Suppressor macrophage (primary cell): ENCODE data around the gene PECR.
"Not testable (repeated sequence)": the region's sequence is repeated elsewhere in the genome, so short reads cannot be mapped to it uniquely, and the experiment has no call there.

Experiments
- DNase-seq, 4 experiments: peaks; one replicate each; pipeline ENCODE4 v3.0.0-alpha.2; 2020 to 2022

PECR gene

DNA sequence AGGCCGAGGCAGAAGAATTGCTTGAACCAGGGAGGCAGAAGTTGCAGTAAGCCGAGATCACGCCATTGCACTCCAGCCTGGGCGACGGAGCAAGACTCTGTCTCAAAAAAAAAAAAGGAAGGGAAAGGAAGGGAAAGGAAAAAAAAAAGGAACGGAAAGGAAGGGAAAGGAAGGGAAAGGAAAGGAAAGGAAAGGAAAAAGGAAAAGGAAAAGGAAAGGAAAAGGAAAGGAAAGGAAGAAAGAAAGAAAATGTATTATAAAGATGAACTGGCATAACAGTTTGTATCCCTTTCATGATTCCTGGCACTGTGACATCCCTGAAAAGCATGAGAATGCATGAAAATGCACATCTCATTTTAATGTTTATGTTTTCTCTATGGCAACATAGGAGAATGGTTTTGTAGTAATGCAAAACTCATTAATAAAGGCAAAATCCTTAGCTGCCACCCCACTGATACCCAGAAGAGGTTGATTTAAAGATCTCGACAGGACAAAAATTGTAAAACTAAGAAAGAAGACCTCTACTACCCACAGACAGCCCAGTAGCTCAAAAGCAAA is 56.8 kb downstream of the PECR start:
- no peak for DNase-seq

DNA sequence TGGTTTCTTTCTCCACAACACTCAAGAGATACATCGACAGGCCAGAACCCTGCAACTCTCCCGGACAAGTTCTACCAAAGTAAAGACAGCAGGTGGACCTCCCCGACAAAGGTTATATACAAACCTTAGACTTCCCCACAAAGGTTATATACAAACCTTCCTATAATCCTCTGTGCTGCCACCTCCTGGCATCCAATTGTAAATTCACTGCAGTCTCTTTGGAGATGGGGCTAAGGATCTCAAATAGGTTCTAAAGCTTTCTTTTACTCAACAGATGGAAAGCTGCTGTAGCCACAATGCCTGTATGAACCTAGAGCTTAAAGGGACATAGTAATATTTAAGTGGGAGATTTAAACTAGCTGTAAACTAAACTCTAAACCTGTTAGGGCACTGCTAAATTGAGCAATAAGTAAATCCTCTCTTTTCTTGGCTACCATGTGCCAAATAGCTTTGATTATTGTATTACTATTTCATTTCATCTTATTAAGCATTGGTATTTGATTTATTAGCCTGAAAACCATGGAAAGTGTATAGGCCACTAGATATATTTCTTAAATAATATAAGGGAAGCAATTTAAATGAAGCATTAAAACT is 58.5 kb downstream of the PECR start:
- peak; percentile 65 to 79 (median 70) for DNase-seq

- DNase-seq, result peak in 2 of 4 experiments; percentile 51 to 66
Observed at GRCh38 chr2:216021768-216022565, 59.6 kb downstream of the PECR start.

DNA sequence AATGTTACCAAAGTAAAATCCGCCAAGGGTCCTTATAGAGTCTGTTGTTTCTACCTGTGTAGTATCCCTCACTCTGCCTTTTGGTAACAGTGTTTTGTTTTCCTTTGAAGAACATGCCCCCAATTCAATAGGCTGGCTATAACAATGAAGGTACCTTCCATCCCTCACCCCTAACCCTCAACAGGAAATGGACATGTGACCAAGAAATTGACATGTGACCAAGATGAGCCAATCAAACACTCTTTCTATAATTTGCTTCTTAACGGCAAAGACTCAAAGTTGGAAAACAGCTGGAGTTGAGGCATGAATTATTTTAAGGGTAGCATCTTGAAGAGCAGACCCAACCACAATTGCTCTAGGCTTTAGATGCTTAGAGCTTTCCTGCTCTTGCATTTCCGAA is 62.9 kb downstream of the PECR start:
- no peak for DNase-seq

DNA sequence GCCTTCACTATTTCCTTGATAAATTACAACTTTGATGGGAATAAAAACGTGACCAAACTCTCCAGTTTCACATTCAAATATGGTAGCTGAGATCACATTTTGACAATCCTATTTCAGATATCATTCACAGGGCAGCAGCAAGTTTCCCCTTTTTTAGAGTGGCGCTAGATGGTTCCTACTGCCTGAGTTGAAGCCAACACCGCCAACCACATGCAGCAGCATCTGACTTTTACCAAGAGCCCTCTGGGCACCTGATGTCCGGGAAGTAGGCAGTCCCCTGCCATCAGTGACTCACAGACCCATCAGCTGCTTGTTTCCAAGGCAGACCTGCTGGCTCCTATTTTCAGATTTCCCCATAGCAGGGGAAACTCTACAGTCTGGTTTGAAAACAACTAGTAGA is 64.2 kb downstream of the PECR start:
- DNase-seq, result peak; percentile 81 to 94 (median 88)

GRCh38 chr2:216016581-216016980 is 65.0 kb downstream of the PECR start:
- DNase-seq, result no peak

DNA sequence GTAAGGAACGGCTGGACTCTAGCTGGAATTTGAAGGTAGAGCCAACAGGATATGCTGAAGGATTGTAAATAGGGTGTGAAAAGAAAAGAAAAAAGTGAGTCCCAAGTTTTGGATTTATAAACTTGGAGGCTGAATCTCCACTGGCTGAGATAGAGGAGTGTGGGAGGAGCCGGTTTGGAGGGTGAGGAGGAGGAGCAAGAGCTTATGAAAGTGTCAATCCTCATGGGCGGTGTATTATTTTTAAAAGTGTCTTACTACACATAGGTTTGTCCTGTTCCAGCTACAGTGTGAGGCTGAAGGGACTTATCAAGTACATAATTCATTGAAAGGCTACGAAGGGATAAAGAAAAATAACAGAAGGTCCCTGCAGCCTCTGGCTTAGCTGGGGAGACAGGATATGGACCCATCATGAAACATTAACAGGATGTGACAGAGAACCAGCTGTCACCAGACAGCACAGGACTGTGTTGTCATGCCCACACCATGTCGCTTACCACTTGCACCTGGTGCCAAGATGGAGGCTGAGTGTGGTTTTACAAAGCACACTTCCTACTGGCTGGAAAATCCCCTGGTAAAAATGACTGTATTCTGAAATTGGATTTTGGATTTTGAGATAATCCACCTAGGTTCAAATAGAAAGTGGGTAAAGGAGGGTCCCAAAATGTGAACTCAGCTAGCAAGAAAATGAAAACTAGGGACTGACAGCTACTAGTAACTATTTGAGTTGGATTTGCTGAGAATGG is 65.7 kb downstream of the PECR start:
- DNase-seq, result peak; percentile 49 to 69 (median 61)

DNA sequence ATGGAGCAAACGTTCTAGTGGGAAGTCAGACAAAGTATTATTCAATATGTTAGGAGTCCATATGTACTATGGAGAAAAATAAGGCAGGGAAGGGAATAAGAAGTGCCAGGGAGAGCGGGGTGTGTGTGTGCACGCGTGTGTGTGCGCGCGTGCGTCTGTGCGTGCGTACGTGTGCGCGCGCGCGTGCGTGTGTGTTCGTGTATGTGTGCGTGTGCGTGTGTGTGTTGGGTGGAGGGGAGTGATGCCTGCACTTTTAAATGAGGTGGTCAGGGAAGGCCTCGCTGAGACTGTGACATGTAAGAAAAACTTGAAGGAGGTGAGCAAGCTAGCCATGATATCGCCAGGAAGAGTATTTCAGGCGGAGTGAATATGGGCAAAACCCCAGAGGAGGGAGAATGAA is 66.6 kb downstream of the PECR start:
- no peak for DNase-seq

DNA sequence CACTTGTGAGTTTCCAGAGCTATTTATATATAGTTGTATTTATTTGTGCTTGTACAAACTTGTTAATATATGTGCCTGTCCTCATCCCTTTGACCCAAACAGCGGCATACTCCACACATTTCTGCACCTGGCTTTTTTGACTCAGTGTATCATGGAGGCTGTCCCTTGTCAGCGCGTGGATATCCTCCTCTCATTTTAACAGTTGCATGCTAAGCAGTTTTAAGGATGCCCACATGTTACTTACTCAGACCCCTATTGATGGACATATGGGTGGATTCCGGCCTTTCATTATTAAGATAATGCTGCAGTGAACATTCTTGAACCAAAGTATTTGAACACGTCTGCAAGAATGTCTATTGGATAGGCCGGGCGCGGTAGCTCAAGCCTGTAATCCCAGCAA is 67.6 kb downstream of the PECR start:
- no peak for DNase-seq

GRCh38 chr2:216013080-216013909 is 68.3 kb downstream of the PECR start, which contains the start of gene MREG:
Gene MREG (minus strand): TSS chr2:216013551. CDS start chr2:216013327, 224 bp downstream.
- peak; percentile 88 to 94 (median 92) for DNase-seq

DNA sequence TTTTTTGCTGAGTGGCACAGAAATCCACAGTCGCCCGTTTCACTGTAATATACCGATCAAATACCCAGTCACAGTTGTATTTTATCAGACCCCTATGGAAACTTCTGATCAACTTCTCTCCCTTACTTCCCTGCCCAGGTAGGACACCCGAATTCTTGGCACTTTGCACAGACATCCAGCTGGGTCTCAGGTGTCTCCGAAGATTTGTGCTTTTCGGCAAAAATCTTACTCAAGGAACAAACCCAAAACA is 68.9 kb downstream of the PECR start:
- DNase-seq, result peak in 1 of 4 experiments; percentile 35

DNA sequence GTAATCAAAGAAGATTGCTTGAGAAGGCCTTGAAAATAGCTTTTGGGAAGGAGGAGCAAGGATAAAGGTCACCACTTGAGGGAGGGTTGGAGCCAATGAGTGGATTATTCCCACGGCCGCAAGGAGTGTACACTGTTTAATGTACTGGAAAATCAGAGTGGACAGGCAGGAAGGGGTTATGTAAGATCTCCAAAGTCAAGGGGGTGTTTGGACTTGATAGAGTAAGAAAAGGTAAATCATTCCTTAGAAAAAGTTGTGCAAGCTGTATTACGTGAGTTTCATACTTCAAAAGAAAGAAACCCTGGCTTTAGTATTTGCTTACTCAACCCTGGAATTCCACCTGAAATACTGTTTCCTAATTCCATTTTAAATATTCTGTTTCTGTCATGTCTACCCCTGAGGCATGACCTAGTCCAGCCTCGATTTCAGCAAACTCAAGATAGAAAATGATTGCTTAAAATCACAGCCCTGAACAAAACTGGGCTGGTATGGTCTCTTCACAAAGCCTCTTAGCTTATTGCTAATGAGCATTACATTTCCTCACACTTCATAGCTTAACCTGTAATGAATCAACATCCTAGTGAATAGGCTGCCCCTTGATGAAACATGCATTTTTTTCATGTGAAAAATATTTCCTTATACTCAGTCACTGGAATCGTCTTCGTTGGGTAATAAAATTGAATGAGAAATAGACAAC is 69.3 kb downstream of the PECR start:
- peak; percentile 49 to 74 (median 70) for DNase-seq

DNA sequence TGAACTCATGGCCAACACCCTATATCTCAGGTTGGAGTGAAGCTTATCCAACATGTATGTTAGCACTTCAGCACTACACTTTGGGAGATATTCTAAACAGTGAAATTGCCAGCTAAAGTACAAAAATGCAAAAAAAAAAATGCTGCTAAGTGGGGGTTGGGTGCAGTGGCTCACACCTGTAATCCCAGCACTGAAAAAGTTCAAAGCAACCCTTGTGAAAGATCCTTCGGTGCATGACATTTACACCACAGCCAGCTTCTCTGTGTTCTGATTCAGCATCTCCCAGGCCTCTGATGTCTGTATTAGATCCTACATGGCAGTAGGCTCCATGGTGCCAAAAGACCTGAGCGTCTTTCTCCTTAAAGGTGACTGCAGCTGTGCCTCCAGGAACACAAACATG is 72.4 kb downstream of the PECR start:
- not testable (repeated sequence) for DNase-seq

DNA sequence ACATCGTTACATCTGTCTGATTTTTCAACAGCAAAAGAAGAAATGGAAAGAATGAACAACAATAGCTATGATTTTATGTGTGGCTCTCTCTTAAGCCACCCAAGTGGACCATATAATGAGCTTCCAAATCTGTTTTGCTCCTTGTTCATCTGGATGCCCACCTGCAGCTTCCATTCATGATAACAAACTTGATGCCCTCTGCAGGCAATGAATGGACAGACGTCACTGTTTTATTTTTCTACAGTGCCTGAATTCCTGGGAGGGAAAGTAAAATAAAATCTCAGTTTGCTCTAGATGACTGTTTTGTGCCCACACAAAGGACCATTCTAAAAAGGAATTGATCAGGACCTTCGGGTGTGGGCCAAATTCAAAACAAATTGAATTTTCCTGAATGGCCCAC is 73.2 kb downstream of the PECR start:
- DNase-seq, result no peak

DNA sequence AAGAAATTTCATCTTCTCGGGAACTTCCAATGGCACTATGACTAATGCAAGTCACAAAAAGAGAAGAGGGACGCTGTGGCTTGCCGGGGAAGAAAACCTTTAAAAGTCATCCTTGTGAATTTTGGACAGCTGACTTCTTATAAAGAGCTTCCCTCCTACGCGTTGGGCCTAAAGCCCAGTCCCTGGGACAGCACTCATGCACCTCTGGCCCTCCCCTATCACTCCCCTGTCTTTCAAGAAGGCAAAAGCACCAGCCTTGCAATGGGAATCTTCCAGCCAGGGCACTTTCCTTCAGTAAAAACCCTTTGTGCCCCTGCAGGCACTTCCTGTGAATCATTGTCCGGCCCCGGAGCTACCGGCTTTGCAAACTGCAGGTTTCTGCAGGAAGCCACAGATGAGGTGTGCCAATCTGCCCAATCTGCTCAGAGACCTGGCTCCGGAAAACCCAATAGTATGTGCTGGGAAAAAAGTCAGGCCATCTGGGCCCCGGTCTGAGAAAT is 75.4 kb downstream of the PECR start:
- DNase-seq, result peak; percentile 91 to 99 (median 96)

DNA sequence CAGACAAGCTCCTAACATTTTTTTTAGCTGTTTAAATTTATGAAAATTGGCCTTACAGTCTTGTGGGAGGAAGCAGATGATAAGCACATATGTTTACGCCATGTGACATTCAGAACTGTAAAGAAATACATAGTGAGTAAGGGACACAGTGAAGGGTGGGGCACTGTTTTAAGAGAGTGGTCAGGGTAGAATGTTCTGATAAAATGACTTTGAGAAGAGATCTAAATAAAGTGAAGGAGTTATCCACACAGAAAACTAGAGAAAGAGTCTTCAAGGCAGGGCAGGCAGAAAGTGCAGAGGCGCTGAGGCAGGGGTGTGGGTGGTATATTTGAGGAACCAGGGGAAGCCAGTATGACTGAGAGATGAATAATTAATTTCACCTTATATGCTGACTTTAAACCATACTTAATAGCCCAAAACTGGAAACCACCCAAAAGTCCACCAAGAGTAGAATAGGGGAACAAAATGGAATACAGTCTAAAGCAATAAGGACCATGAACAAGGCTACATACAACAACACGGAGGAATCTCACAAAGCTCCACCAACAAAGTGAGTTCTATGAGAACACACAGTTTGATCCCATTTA is 76.8 kb downstream of the PECR start:
- DNase-seq, result peak; percentile 80 to 94 (median 87)

- DNase-seq, result no peak
Observed at GRCh38 chr2:216003876-216004696, 77.5 kb downstream of the PECR start.

DNA sequence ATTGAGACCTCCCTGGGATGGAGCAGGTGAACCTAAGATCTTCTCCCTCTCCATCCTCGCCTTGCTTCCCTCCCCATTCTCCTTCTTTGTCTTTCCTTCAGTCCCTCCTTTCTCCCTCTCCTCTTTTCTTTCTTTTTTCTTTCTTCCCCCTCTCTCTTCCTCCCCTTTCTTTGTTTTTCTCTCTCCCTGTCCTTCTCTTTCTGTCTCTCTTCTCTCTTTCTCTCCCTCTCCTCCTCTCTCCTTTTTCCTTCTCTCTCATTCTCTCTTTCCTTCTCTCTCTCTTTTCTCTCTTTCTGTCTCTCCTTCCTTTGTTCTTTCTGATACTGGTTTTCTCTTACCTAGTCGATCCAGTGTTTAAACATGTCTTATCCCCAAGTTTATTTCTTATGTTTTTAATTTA is 78.9 kb downstream of the PECR start:
- DNase-seq, result no peak

GRCh38 chr2:216002101-216002678 is 79.4 kb downstream of the PECR start:
- DNase-seq, result no peak
